CD4-positive, alpha-beta T cell treated with Interleukin-10 for 1 hour (primary cell): Measurements from ENCODE around the gene ARL10.
"Not testable (repeated sequence)": the region's sequence is repeated elsewhere in the genome, so short reads cannot be mapped to it uniquely, and the experiment has no call there.

Experiments used
- DNase-seq: peaks from one replicate; pipeline ENCODE4 v3.0.0-alpha.2; 2020

The ARL10 gene

GRCh38 chr5:176389135-176390123 is 24.1 kb downstream of the ARL10 start:
- no peak for DNase-seq

DNA sequence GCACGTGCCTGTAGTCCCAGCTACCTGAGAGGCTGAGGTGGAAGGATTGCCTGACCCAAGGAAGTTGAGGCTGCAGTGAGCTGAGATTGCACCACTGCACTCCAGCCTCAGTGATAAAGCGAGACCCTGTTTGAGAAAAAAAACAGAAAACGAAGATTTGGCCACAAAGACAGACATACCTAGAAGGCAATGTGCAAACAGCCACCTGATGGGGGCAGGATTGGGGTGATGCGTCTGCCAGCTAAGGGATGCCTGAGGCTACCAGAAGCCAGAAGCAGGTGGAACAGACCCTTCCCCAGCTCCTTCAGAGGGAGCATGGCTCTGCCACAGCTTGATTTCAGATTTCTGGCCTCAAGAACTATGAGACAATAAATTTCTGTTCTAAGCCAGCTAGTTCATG is 26.2 kb downstream of the ARL10 start:
- DNase-seq: no peak

- DNase-seq: no peak
Measured at GRCh38 chr5:176391999-176392398, 26.7 kb downstream of the ARL10 start.

GRCh38 chr5:176392526-176392925 is 27.2 kb downstream of the ARL10 start:
- no peak for DNase-seq

- DNase-seq: no peak
Measured at GRCh38 chr5:176394096-176394495, 28.8 kb downstream of the ARL10 start.

DNA sequence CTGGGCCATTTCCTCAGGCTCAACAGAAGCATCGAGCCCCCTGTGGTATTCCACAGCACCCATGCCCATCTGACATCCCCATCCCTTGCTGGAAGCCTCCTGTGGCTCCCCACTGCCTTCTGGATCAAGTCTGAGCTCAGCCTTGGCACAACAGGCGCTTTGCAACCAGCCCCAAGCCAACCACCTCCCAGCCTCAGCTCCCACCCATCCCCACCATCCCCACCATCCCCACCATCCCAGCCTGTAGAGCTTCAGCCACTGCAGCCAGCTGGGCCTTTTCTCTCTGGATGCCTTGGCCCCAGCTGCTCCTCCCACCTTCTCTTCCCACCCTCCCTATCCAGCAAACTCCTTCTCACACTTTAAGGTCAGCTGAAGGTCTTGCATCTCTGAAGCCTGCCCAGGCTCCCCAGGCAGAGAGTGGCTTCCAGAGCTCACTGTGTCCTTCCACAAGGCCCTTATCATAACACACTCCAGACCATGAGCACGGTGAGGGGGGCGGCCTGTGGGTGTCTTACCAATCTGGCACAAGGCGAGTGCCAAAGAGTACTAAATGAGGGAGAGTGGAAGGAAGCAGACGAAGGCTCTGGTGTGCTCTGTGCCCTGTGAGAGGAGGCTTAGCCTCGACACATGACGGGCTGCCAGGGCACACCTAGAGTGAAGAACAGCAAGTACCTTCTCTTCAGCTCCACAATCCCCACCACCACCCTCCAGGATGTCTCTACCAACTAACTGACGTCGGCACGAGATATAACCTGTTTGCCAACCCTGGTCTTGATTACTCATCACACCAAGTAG is 29.8 kb downstream of the ARL10 start:
- DNase-seq: no peak

- DNase-seq: no peak
Measured at GRCh38 chr5:176396330-176396729, 31.0 kb downstream of the ARL10 start.

GRCh38 chr5:176397736-176398420 is 32.6 kb downstream of the ARL10 start:
- no peak for DNase-seq

DNA sequence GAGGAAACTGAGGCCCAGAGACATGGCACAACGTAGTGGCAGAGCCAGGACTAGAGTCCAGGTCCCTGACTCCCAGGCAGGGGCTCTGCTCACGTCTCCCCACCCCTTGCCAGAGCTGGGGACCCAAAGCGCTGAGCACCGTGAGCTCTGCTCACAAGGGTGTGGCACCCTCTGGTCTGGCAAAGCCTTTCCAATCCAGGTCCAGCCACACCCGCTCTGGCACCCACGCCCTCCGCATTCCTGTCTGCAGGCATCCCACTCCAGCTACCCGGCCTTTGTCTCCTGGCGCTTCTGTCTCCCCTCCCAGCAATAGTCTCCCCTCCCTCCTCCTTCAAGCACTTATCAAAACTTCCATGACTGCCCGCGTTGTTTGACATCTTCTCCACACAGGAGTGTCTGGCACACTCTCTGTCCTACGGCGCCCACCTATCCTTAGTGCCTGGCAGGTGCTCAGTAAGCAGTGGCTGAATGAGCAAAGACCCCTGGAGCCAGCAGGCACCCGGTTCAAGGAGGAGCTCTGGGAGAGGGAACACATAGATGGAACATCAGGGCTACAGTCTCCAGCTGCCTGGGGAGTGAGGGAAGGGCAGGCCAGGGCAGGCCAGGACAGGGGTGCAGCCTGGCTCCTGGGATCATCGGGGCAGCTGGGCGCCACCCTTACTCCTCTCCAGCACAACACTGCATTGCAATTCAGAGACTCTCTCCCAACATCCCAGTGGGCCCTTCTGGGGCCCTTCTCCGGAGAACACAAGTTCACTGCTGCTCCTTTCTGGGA is 35.3 kb downstream of the ARL10 start:
- DNase-seq: no peak

DNA sequence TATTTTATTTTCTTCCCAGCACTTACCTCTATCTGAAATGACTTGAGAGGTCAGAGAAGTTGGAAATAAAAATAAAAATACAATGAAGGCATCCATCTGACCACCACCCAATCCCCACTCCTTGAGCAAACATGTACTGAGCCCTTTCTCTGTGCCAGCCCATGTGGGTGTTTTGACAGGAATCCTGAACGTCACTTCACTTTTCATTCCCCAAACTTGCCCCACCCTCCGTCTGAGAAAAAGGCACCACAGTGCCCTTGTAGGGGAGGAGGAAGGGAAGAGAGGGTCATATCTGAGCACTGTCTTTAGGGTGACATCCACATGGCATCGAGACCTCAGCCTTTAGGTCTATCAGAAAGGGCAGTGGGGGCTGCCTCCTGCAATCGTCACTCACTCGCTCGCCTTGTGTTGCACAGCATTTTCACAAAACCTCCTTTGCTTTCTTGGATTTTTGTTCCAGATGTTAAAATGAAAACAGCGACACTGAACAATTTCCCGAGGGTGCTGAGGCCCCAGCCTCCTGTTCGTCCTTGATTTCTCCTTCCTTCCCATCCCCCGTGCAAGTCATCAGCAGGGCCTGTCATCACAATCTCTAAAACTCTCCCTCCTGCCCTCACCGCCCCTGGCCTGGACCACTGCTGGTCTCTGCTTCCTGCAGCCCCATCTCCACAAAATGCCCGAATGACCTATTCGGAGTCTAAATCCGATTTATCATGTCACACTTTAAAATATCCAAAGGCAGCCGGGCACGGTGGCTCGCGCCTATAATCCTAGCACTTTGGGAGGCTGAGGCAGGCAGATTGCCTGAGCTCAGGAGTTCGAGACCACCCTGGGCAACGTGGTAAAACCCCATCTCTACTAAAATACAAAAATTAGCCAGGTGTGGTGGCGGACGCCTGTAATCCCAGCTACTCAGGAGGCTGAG is 36.3 kb downstream of the ARL10 start:
- no peak for DNase-seq

GRCh38 chr5:176405656-176406435 is 40.6 kb downstream of the ARL10 start:
- no peak for DNase-seq

GRCh38 chr5:176406436-176407052 is 41.3 kb downstream of the ARL10 start:
- no peak for DNase-seq

- no peak for DNase-seq
Measured at GRCh38 chr5:176407456-176408251, 42.4 kb downstream of the ARL10 start.

DNA sequence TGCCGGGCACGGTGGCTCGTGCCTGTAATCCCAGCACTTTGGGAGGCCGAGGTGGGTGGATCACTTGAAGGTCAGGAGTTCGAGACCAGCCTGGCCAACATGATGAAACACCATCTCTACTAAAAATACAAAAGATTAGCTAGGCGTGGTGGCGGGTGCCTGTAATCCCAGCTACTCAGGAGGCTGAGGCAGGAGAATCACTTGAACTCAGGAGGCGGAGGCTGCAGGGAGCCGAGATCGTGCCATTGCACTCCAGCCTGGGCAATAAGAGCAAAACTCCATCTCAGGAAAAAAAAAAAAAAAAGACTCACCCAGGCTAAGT is 42.9 kb downstream of the ARL10 start:
- not testable (repeated sequence) for DNase-seq

- no peak for DNase-seq
Measured at GRCh38 chr5:176408590-176408989, 43.3 kb downstream of the ARL10 start.

- DNase-seq: no peak
Measured at GRCh38 chr5:176409765-176410164, 44.5 kb downstream of the ARL10 start.

DNA sequence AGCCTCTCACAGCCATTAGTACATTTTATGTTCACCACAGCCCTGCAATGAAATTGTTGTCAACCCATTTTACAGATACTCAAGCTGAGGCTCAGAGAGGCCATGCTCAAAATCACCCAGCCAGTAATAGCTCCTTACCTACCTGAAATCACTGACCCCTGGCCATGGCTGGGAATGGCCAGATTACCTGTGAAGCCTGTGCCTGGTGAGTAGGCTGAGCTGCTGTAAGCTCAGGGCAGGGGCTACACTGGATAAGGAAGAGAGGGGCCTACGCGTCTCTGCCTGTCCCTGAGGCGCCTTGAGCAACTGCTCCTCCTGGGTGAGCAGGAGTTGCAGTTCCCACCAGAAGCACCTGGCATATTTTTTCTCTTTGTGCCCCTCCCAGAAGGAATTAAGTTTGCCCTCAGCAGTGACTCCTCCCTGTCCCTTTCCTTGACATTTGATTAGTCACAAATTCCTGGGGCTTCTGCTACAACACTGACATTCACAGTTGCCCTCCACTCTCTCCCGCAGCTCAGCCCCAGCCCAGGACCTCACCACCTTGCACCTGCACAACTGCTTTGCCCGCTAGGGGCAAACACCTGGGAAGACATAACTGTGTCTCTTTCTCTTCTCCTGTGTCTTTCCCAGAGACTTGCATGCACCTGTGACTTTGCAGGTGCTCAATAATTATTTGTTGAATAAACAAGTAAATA is 45.3 kb downstream of the ARL10 start:
- DNase-seq: no peak

DNA sequence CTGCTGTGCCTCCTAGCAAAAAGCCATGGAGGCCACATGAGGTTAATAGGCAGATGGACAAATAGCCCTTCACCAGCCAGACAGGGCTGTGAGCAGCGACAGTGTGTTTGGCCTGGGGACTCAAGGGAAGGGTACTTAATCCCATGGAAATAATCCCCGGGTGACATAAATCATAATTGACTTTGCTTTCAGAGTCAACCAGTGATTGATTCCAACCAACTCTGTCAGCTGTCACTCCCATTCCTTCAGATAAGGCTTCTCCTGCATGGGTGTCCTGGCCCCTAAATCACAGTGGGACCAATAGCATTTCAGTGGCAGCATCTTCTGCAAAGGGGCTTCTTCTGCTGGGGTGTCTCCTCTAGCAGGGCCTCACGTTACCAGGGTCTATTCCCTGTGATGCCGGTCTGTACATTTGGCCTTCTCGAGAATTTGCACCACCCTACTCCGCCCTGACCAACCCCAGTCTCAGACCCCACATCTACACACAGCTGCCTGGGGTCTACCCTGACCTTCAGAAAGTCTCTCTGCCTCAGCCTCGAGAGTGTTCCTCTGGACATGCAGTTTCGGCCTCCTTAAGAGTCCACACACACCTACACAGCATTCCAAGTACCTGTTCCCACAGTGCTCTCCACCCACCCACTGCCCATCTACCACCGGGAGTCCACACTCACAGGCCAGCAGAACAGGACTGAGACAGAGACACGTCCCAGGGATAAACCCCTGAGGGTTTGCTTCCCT is 47.4 kb downstream of the ARL10 start:
- no peak for DNase-seq
